Heart left ventricle (tissue), 16 donors: ENCODE results near the gene SULT1A1. TPM values are rescaled to one million over a fixed set of nuclear protein-coding genes. Genes with fewer than 3 reads are reported as not detected.
A peak's percentile ranks its signal among the peaks of the same experiment; 100 is the strongest.
"Not testable (repeated sequence)": the region's sequence is repeated elsewhere in the genome, so short reads cannot be mapped to it uniquely, and the experiment has no call there.

Experiments used
- ATAC-seq, 4 donors: fragments of 200-7000 bp; cut with Tn5 transposase; one replicate each; pipeline ENCODE4 v1.9.1; 2020 to 2022; ENCODE audit warnings: moderate library complexity in 4 of 4, mild to moderate bottlenecking in 3 of 4, moderate number of reproducible peaks in 1 of 4
- DNase-seq, 5 donors: peaks; one replicate each; pipeline ENCODE4 v3.0.0-alpha.2; 2020
- H3K27ac ChIP-seq, 12 donors: fragments of 200-600 bp; sonication (generic) in 4 of 12; one replicate each; pipeline versions ENCODE4 v1.5.0 to v1.8.0; 2016 to 2022; ENCODE audit warnings: mild to moderate bottlenecking in 2 of 12
- H3K27me3 ChIP-seq, 9 donors: fragments of 200-600 bp; sonication (generic) in 2 of 9; one replicate each; pipeline versions ENCODE4 v1.5.1 to v1.8.0; 2016 to 2022; ENCODE audit warnings: mild to moderate bottlenecking in 3 of 9
- H3K36me3 ChIP-seq, 9 donors: fragments of 200-600 bp; sonication (generic) in 2 of 9; one replicate each; pipeline versions ENCODE4 v1.5.0 to v1.8.0; 2018 to 2022; ENCODE audit warnings: mild to moderate bottlenecking in 2 of 9
- H3K4me1 ChIP-seq, 12 donors: fragments of 200-600 bp; sonication (generic) in 4 of 12; one replicate each; pipeline versions ENCODE4 v1.5.0 to v1.8.0; 2016 to 2022; ENCODE audit warnings: mild to moderate bottlenecking in 3 of 12
- H3K4me3 ChIP-seq, 12 donors: fragments of 200-600 bp; sonication (generic) in 4 of 12; one replicate each; pipeline versions ENCODE4 v1.5.0 to v1.8.0; 2017 to 2022; ENCODE audit warnings: mild to moderate bottlenecking in 9 of 12, moderate library complexity in 4 of 12
- H3K9me3 ChIP-seq, 12 donors: fragments of 200-600 bp; sonication (generic) in 4 of 12; one replicate each; pipeline versions ENCODE4 v1.5.0 to v1.8.0; 2016 to 2022; ENCODE audit warnings: mild to moderate bottlenecking in 1 of 12
- POLR2A ChIP-seq, 2 donors: fragments of 450-650 bp; IDR thresholded peaks; one replicate each; pipeline ENCODE4 v1.6.1; 2017; ENCODE audit warnings: antibody characterized with exemption in 2 of 2, mild to moderate bottlenecking in 2 of 2, moderate library complexity in 2 of 2
- WGBS, 4 donors: extraction: QIAGEN DNeasy Blood & Tissue Kit in 2 of 4; methylation state at CpG; one replicate each; pipeline versions ENCODE4 v1.1.5 to v1.1.7; 2013 to 2018; 5-methylcytosine and 5-hydroxymethylcytosine counted together
- intact Hi-C, 10 donors: fragments of 100-400 bp; cut with DNase I; formaldehyde crosslinking; loops; one replicate each; pipeline versions ENCODE4 v1.11.1 to v1.14.2; 2022
- polyA plus RNA-seq, 2 donors: library from polyadenylated mRNA; stranded (reverse); fragments of 200-250 nt; gene quantifications; one replicate each; pipeline ENCODE4 v1.2.3, GENCODE V29; 2013
- total RNA-seq, 9 donors: library from RNA; depleted of rRNA in 2 of 9; stranded (reverse); fragments of >200 nt in 2 of 9; fragmentation: NEBNext Ultra II Directional in 3 of 9; extraction: Animal tissue kit (Norgen Biotek cat#: 25700) in 3 of 9; gene quantifications; one replicate each; pipeline versions ENCODE4 v1.1.0 to v1.2.4, GENCODE V29; 2016 to 2023
- TF ChIP-seq, protein P1 (sequence below), 12 donors: fragments of 200-600 bp; sonication (generic) in 4 of 12; IDR thresholded peaks; one replicate each; pipeline versions ENCODE4 v1.5.0 to v1.8.0; 2018 to 2022; ENCODE audit warnings: antibody characterized with exemption in 12 of 12, mild to moderate bottlenecking in 5 of 12
- donor health status: ischemic (EF 13 %, LVEDD 7.1; RV severe dilation, severe dysfunction).
- donor health status: healthy with polysubstance abuse.
- donor health status: DM: no; HTN: yes; CAD: no.
- donor health status: DM: no; HTN: no; CAD: no.
- donor health status: ischemic (EF 25% LVEDD 6.9; RV normal size, moderate dysfunction).
- donor health status: ischemic (EF 25% LVEDD 5.7; RV mildly dilated, moderate dysfunction).
- donor health status: healthy.
- donor health status: DM: yes; HTN: yes; CAD: no.
- donor health status: ischemic (EF 35%, LVEDD 5.7; RV mildly dilated, moderate dysfunction).
- donor health status: nonischemic (EF 11% LVEDD 7.7; RV severe dilation, severe dysfunction).
- donor health status: DM: yes; HTN: yes; CAD: no.
- donor health status: PGD.
- donor health status: ischemic (EF 29% LVEDD 5.4; RV normal size, mild dysfunction).
- donor health status: nonischemic (EF 23%, LVEDD 6.1; RV moderate dilation, normal function).

The SULT1A1 gene
- total and polyA plus RNA-seq, 11 donors, result 6.9 to 35.9 (median 13.3) TPM

- 63 to 71% (median 64%) methylated on average over 4 of the region's 4 CpGs for WGBS, 4 donors
- H3K27ac ChIP-seq, result no peak overlapping the region
- H3K9me3 ChIP-seq, result no peaks in the 10 kb centered on the region
- DNase-seq (no peak), ATAC-seq (no peak)
- TF ChIP-seq, protein P1, sequence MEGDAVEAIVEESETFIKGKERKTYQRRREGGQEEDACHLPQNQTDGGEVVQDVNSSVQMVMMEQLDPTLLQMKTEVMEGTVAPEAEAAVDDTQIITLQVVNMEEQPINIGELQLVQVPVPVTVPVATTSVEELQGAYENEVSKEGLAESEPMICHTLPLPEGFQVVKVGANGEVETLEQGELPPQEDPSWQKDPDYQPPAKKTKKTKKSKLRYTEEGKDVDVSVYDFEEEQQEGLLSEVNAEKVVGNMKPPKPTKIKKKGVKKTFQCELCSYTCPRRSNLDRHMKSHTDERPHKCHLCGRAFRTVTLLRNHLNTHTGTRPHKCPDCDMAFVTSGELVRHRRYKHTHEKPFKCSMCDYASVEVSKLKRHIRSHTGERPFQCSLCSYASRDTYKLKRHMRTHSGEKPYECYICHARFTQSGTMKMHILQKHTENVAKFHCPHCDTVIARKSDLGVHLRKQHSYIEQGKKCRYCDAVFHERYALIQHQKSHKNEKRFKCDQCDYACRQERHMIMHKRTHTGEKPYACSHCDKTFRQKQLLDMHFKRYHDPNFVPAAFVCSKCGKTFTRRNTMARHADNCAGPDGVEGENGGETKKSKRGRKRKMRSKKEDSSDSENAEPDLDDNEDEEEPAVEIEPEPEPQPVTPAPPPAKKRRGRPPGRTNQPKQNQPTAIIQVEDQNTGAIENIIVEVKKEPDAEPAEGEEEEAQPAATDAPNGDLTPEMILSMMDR (IDR thresholded peaks at IDR 0.05), result no peak
- no peak for TF ChIP-seq POLR2A (IDR thresholded peaks at IDR 0.05)
- no peaks in the 10 kb centered on the region for H3K27me3 ChIP-seq
- H3K4me3 ChIP-seq, result no peak overlapping the region
- H3K4me1 ChIP-seq, result peaks cover 0 to 5% (median 0%) of the 10 kb centered on the region in 12 donors
- intact Hi-C loops, result loop anchor here in 2 of 10 donors (5.0 kb wide), 2 partner anchors 126 to 341 kb away; partner anchors contain the start of genes APOBR (in 1 of the 2) and CLN3 (in 1 of the 2)
- peaks cover 0 to 13% (median 0%) of the 10 kb centered on the region in 9 donors for H3K36me3 ChIP-seq
Measured at GRCh38 chr16:28617874-28618273, 8.0 kb upstream of the SULT1A1 start.

DNA sequence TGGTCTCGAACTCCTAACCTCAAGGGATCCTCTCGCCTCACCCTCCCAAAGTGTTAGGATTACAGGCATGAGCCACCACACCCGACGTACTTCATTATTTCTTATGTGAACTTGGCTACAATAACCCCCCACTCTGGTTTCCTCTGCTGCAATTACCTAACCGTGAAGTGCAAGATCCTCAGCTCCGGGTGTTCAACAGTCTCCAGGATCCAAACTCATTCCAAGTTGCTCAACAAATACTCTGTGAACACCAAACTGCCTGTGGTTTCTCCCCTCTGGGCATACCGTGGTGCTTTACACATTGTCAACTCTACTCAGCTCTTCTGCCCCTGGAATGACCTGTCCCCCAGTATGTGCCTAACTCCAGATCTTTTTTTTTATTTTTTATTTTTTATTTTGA, 6.8 kb upstream of the SULT1A1 start:
- no peak overlapping the region for H3K27ac ChIP-seq
- ATAC-seq (no peak), DNase-seq (no peak)
- intact Hi-C loops, result loop anchor here in 2 of 10 donors (5.0 kb wide), 2 partner anchors 124 to 339 kb away; partner anchors contain the start of genes APOBR (in 1 of the 2) and CLN3 (in 1 of the 2)
- no peaks in the 10 kb centered on the region for H3K27me3 ChIP-seq
- no peaks in the 10 kb centered on the region for H3K4me1 ChIP-seq
- peaks cover 0 to 13% (median 0%) of the 10 kb centered on the region in 9 donors for H3K36me3 ChIP-seq
- no peaks in the 10 kb centered on the region for H3K9me3 ChIP-seq
- 68 to 79% (median 77%) methylated on average over 7 of the region's 7 CpGs for WGBS, 4 donors
- no peak overlapping the region for H3K4me3 ChIP-seq
- TF ChIP-seq POLR2A (IDR thresholded peaks at IDR 0.05), result no peak
- TF ChIP-seq, protein P1 (IDR thresholded peaks at IDR 0.05), result no peak

GRCh38 chr16:28616224-28616577, 6.4 kb upstream of the SULT1A1 start:
- 69 to 81% (median 74%) methylated on average over 7 of the region's 7 CpGs for WGBS, 4 donors
- peaks cover 0 to 13% (median 0%) of the 10 kb centered on the region in 9 donors for H3K36me3 ChIP-seq
- H3K4me3 ChIP-seq, H3K4me1 ChIP-seq, H3K27ac ChIP-seq, DNase-seq, H3K9me3 ChIP-seq, ATAC-seq, H3K27me3 ChIP-seq: not testable (repeated sequence)
- intact Hi-C loops, result loop anchor here in 2 of 10 donors (5.0 kb wide), 2 partner anchors 124 to 339 kb away; partner anchors contain the start of genes APOBR (in 1 of the 2) and CLN3 (in 1 of the 2)

GRCh38 chr16:28615486-28616223, 5.8 kb upstream of the SULT1A1 start:
- intact Hi-C loops, result loop anchor here in 2 of 10 donors (5.0 kb wide), 2 partner anchors 123 to 338 kb away; partner anchors contain the start of genes APOBR (in 1 of the 2) and CLN3 (in 1 of the 2)
- H3K36me3 ChIP-seq, result peaks cover 0 to 13% (median 0%) of the 10 kb centered on the region in 9 donors
- TF ChIP-seq, protein P1 (IDR thresholded peaks at IDR 0.05), result peak; percentile 58 to 79 (median 66)
- not testable (repeated sequence) for H3K27ac ChIP-seq, H3K4me1 ChIP-seq, H3K4me3 ChIP-seq, H3K27me3 ChIP-seq, H3K9me3 ChIP-seq
- 30 to 45% (median 39%) methylated on average over 16 to 17 of the region's 24 CpGs for WGBS, 4 donors
- DNase-seq (peak in 4 of 5 donors; percentile 43 to 69 (median 66)), ATAC-seq (peak in 1 of 4 donors; percentile 41)

- WGBS, 4 donors, result 82 to 92% (median 87%) methylated on average over 3 to 16 of the region's 16 CpGs
- ATAC-seq, H3K27ac ChIP-seq, H3K9me3 ChIP-seq, H3K36me3 ChIP-seq, intact Hi-C loops, H3K27me3 ChIP-seq, H3K4me3 ChIP-seq, DNase-seq: not testable (repeated sequence)
- H3K4me1 ChIP-seq, result peaks cover 0 to 16% (median 9%) of the 10 kb centered on the region in 12 donors
Measured at GRCh38 chr16:28614561-28614960, 4.7 kb upstream of the SULT1A1 start.

DNA sequence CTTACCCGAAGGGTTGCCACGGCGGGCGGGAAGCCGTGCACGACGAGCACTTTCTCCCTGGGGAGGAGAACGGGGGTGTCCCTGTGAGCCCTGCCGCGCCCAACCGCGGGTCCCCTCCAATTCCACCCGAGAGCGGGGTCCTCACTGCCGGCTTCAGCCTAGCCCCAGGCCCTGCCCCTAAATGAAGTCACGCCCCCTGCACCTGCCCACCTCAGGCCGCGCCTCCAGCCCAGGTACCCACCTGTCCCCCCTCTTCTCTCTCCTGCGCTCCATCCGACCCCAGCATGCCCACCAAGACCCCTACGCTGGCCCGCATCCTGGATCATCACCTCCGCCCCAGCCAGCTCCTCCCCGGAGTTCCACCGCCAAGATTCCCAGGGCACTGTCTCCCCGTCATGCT, 4.1 kb upstream of the SULT1A1 start:
- H3K4me3 ChIP-seq, ATAC-seq, H3K36me3 ChIP-seq, H3K9me3 ChIP-seq, DNase-seq, H3K27me3 ChIP-seq, intact Hi-C loops, H3K27ac ChIP-seq: not testable (repeated sequence)
- H3K4me1 ChIP-seq, result peaks cover 3 to 22% (median 14%) of the 10 kb centered on the region in 12 donors
- WGBS, 4 donors, result 25 to 50% (median 29%) methylated on average over 5 to 7 of the region's 26 CpGs; no CpG with 5 or more reads in 1 of the 4 donors

DNA sequence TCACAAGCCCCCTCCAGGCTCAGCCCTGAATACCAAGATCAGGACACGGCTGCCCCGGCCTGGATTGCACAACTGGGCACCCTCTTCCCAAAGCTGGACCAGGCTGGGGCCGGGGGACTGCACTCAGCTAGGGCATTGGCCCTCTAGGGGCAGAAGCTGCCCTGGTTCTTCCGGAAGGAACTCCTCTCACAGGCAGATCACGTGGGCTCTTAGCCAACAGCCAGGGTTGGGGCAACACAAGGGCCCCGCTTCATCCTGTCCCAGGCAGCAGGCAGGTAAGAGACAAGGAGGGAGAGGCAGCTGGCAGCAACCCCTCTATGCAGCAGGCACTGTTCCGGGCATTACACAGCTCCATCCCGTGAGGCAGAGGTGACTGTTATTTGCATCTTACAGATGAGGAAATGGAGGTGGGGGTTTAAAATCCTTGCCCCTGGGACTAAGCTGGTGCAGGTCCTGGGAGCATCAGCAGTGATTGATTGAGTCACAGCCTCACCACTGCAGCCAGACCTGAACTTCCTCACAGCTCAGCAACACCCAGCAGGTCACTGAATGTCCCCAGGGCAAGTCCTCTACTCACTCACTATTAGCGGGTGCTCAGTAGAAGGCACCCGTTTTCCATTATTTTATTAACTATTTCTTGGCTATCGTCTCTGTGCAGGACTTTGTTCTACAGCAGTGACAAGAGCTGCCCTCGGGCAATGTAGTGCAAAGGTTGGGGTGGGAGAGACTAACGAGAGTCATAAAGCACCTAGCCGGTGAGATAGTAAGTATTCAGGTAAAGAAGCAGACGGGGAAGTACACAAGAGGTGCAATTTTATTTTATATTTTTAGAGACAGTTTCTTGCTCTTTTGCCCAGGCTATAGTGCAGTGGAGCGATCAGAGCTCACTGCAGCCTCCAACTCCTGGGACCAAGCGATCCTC, 2.8 kb upstream of the SULT1A1 start:
- H3K27me3 ChIP-seq, H3K9me3 ChIP-seq, DNase-seq, intact Hi-C loops, H3K4me3 ChIP-seq, H3K36me3 ChIP-seq, H3K27ac ChIP-seq: not testable (repeated sequence)
- peak in 1 of 4 donors; percentile 34 for ATAC-seq
- WGBS, 4 donors, result no CpG with 5 or more reads among the region's 17 CpGs
- peaks cover 3 to 24% (median 14%) of the 10 kb centered on the region in 12 donors for H3K4me1 ChIP-seq
